Ecto neural progenitor cell (in vitro differentiated cells): ENCODE measurements around the gene ATM.

Source experiments
- DNase-seq: peaks from one replicate; pipeline ENCODE4 v3.0.0-alpha.2; 2018; ENCODE audit warnings: low spot score

The ATM gene

DNA sequence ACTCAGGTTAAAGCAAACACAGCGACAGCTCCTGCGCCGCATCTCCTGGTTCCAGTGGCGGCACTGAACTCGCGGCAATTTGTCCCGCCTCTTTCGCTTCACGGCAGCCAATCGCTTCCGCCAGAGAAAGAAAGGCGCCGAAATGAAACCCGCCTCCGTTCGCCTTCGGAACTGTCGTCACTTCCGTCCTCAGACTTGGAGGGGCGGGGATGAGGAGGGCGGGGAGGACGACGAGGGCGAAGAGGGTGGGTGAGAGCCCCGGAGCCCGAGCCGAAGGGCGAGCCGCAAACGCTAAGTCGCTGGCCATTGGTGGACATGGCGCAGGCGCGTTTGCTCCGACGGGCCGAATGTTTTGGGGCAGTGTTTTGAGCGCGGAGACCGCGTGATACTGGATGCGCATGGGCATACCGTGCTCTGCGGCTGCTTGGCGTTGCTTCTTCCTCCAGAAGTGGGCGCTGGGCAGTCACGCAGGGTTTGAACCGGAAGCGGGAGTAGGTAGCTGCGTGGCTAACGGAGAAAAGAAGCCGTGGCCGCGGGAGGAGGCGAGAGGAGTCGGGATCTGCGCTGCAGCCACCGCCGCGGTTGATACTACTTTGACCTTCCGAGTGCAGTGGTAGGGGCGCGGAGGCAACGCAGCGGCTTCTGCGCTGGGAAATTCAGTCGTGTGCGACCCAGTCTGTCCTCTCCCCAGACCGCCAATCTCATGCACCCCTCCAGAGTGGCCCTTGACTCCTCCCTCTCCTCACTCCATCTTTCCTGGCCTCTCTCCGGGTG lies at the start of gene ATM, which contains the start of gene NPAT:
TSS of gene ATM (plus strand) at position 494 of the 774 bp plus-strand sequence. CDS start 4,558 bp downstream, outside the sequence.
TSS of gene NPAT (minus strand) at position 65 of the 774 bp plus-strand sequence. CDS start 102 bp downstream, outside the sequence.
- DNase-seq, result peak; percentile 99

DNA sequence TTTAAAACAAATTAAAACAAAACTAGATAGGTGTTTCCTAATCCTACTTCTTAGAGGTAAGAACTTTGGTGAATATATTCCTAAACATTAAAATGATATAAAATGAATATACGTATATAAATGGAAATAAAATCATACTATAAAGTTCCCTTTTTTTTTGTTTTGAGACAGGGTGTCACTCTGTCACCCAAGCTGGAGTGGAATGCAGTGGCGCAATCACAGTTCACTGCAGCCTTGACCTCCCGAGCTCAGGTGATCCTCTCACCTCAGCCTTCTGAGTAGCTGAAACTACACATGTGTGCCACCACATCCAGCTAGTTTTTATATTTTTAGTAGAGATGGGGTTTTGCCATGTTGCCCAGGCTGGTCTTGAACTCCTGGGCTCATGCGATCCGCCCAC lies 45.3 kb upstream of the ATM start:
- DNase-seq, result no peak

- DNase-seq, result no peak
Measured at GRCh38 chr11:108193725-108194124, 29.1 kb upstream of the ATM start.

DNA sequence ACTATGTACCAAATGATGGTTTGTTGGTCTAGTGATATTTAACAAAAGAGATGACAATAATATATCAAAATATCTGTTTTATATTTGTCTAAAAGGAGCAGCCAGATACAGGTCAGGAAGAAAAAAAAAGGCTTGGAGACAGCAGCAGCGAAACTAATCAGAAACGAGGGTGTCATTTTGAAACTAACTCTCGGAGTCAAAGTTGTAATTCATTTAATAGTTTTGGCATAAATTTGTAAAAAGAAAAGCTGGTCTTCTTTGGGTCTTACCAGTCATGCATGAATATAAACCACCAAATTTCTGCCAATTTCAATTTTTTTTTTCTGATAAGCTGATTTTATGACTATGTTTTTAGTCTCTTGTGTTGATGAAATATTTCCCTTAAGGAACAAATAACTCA lies 26.0 kb upstream of the ATM start:
- DNase-seq, result no peak

- DNase-seq, result no peak
Measured at GRCh38 chr11:108197351-108197750, 25.5 kb upstream of the ATM start.

DNA sequence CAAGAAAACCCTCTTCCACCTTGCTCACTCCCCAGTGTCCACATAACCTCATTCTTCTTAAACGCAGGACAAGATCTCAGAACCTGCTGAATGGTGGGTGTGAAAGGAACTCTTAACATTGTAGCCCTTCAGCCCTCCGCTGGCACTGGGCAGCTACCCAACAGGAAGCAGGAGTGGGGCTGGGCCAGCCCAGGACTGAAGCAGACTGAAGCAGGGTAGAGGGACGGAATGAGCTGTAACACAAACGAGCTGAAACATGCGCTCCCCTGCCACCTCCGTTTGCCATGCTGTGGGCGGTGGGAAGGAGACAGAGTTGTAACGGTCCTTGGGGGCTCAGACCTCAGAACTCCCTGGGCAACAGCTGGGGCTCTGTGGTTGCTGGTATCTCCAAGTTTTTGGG lies 24.0 kb upstream of the ATM start:
- DNase-seq, result no peak

DNA sequence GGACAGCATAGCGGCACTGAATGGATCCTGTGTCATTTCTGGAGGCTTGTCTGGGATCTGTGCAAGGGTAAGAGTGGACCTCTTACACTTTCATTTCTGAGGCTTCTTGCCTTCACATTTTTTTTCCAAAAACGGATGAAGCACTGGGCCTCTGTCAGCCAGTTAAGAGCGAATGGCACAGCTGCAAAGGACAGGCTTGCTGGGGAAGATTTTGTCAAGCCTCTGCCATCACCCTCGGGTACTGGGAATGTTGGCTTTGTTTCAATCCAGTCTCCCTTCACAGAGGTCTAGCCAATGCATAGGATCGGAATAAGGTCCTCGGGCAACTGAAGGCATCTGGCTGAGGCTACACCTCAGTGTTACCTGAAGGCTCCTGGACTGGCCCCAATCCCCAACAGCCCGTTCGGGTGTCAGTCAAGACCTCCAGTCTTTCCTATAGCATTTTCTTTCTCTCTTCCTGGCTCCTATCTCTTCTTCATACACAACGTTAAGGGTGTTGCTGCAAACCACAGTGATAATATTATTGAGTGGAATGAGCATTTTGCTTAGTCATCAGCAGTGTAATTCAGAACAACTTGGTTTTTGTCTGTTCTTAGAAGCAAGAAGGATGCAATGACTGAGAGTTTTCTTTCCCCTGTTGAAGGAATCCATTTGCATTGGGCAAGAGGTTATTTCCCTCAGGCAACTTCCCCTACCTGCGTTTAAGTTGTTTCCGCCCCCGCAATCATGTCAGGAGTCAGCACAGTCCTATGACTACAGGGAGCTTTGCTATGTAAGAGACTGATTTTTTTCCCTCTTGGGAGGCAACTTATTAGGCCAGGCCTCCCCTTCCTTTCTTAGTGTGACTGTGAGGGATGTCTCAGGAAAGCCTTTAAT lies 23.2 kb upstream of the ATM start:
- no peak for DNase-seq

DNA sequence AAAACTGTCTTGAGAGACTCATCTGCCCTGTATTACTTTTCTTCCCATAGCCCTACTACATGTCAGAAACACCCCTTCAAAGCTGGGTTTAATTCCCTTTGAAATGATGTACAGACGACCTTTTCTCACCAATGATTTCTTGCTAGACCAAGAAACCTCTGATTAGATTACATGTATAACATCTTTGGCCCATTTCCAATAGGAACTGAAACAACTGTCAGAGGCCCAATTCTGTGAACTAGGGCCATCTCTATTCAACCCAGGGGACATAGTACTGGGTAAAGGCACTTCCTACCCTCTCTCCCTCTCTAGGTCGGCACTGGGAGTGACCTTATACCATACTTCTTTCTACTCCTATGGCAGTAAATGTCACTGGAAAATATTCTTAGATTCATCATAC lies 19.8 kb upstream of the ATM start:
- no peak for DNase-seq

GRCh38 chr11:108204376-108204775 lies 18.5 kb upstream of the ATM start:
- DNase-seq, result no peak

DNA sequence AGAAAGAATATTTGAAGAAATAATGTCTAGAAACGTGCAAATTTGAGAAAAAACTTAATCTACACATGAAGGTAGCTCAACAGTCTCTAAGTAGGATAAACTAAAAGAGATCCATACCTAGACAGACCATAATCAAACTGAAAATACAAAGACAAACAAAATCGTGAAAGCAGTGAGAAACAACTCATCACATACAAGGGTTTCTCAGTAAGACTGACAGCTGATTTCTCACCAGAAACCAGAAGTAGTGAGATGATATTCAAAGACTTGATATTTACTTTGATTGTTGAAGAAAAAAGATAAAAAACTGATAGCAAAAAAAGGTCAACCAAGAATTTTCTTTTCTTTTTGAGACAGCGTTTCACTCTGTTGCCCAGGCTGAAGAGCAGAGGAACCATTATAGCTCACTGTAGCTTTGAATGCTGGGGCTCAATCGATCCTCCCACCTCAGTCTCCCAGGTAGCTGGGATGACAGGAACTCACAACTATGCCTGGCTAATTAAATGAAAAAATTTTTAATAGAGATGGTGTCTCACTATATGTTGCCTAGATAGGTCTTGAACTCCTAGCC lies 17.9 kb upstream of the ATM start:
- no peak for DNase-seq

- no peak for DNase-seq
Measured at GRCh38 chr11:108206171-108206570, 16.7 kb upstream of the ATM start.

DNA sequence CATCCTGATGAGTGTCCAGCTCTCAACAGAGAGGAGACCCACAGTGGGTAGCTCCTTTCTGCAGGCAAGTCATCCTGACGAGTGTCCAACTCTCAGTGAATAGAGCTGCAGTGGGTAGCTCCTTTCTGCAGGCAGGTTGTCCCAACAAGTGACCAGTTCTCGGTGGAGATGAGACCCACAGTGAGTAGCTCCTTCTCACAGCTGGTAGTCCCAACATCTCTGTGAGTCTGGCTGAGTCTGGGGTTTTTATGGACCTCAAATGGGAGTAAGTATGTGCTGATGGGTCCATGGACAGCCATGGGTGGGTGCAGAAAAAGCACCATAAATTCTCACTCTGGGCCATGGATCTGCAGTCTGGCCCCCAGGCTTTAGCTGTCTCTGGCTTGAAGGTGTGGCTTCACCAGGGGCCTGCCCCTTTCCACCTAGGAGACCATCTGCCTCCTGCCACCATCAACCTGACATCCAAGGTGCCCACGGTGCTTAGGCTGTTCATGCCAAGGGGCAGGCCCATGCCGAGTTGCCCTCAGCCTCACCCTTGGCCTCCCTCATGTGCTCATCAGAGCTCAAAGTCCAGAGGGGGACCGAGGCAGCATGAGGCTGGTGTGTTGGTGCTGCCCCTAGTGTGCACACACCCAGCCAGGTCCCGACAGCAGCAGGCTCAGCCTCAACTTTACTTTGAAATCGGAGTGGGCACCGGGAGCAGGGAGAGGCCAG lies 15.7 kb upstream of the ATM start:
- no peak for DNase-seq

- DNase-seq, result no peak
Measured at GRCh38 chr11:108207683-108208060, 15.2 kb upstream of the ATM start.

DNA sequence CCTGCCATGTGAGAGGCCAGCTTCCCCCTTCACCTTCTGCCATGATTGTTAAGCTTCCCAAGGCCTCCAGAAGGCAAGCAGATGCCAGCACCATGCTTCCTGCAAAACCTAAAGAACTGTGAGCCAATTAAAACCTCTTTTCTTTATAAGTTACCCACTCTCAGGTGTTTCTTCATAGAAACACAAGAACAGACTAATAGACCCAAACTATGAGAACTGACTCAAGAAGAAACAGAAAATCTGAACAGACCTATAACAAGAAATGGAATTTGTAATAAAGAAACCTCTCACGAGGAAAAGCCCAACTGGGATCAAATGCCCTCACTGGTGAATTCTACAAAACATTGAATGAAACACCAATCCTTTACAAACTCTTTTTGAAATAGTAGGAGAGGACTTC lies 12.4 kb upstream of the ATM start:
- no peak for DNase-seq

GRCh38 chr11:108213784-108214183 lies 9.1 kb upstream of the ATM start:
- no peak for DNase-seq

- DNase-seq, result no peak
Measured at GRCh38 chr11:108216988-108217387, 5.9 kb upstream of the ATM start.

DNA sequence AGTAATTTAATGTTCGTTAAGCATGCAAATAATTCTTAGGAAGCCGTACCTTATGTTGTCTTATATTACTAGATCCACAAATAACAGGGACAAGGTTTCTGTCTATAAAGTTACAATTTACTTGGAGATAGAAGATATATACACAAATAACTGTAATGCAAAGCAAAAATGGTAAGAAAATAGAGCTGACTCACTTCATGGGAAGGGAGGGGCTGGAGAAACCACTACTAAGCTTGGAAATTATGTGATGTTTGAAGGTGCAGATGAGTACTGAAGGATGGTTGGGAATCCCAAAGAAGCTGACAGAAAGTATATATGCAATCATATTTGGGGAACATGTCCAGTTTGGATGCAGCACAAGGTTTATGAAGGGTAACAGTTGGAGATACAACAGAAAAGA lies 4.4 kb upstream of the ATM start:
- no peak for DNase-seq

GRCh38 chr11:108218912-108219783 lies 3.7 kb upstream of the ATM start:
- DNase-seq, result no peak

DNA sequence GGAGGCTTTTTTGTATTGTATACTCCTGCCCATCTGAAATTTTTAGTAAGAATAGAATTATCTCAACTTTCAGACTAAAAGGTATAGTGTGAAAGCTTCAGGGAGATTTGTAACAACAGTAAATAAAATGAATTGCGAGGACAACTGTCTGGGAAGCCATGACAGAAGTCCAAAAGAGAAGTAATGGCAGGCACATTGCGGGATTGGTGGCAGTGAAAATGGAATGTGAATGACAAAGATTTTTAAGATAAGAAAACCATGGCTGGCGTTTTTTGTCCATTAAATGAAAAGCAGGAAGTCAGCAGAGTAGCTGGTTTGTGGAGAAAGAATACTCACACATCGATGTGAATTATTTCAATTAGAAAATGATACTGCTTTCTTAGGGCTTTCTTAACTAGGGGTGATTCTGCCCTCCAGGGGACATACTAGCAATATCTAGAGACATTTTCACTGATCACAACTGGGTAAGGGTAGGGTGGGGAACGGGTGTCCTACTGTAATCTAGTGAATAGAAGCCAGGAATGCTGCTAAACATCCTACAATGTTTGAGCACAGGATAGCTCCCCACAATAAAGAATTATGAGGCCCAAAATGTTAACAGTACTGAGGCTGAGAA lies 2.0 kb upstream of the ATM start:
- DNase-seq, result no peak

DNA sequence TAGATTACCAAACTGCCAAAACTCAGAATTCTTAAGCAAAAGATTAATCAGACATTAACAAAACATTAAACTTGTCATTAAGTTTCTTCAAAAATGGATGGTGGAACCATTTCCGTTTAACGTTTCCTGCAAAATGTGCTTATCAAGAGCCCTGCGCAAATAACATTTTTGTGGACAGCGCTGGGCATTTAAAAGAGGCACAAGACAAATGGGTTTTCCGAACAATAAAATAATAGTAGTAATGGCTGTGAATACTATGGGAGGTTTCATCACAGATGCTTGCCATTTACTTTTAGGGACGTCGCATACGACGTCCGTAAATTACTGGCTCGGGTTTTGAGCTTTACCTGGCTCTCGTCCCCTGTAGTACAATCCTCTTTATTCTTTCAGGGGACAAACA lies 1.5 kb upstream of the ATM start:
- no peak for DNase-seq
